ENCODE measurements around the gene NAPG.

Gene NAPG

GRCh38 chr18:10562773-10563160 lies 36.9 kb downstream of the NAPG start:
- H3K36me3 ChIP-seq (ENCODE audit: insufficient read depth, low read length) = peaks cover 1% of the 10 kb centered on the region; the same call in 1 of the 2 replicates
- H3K9me3 ChIP-seq (ENCODE audit: insufficient read depth, low read length, severe bottlenecking) = no peaks in the 10 kb centered on the region
- H3K4me3 ChIP-seq (ENCODE audit: low read depth in 1 of 2, low read length in 2 of 2) = no peak overlapping the region
- no peak overlapping the region for H3K27ac ChIP-seq (ENCODE audit: low read length)
- H3K27me3 ChIP-seq (ENCODE audit: insufficient read depth, low read length, poor library complexity) = no peaks in the 10 kb centered on the region
- H2AFZ ChIP-seq (ENCODE audit: low read depth, low read length) = no peak overlapping the region
- DNase-seq = no peak
- H3K79me2 ChIP-seq (ENCODE audit: insufficient read depth, low read length) = no peaks in the 10 kb centered on the region
- TF ChIP-seq EZH2 (IDR thresholded peaks at IDR 0.05; ENCODE audit: borderline replicate concordance, low read depth, low read length, severe bottlenecking) (no peak), CTCF (IDR thresholded peaks at IDR 0.05; ENCODE audit: borderline replicate concordance, extremely low read depth, low read length, poor library complexity, severe bottlenecking) (no peak)
- H3K4me1 ChIP-seq (ENCODE audit: insufficient read depth, low read length) = no peaks in the 10 kb centered on the region
- H3K4me2 ChIP-seq (ENCODE audit: insufficient read depth, low read length) = no peak overlapping the region
- H3K9ac ChIP-seq (ENCODE audit: low read depth, low read length) = no peak overlapping the region
- ATAC-seq (ENCODE audit: insufficient read depth, low read depth) = no peak
- H4K20me1 ChIP-seq (ENCODE audit: insufficient read depth, low read length) = no peaks in the 10 kb centered on the region

- Histone ChIP-seq H3K79me2 (ENCODE audit: insufficient read depth, low read length) (no peaks in the 10 kb centered on the region), H3K4me1 (ENCODE audit: insufficient read depth, low read length) (no peaks in the 10 kb centered on the region), H3K9me3 (ENCODE audit: insufficient read depth, low read length, severe bottlenecking) (no peaks in the 10 kb centered on the region), H4K20me1 (ENCODE audit: insufficient read depth, low read length) (no peaks in the 10 kb centered on the region), H3K27ac (ENCODE audit: low read length) (no peak overlapping the region), H3K4me3 (ENCODE audit: low read depth in 1 of 2, low read length in 2 of 2) (no peak overlapping the region), H2AFZ (ENCODE audit: low read depth, low read length) (no peak overlapping the region), H3K36me3 (ENCODE audit: insufficient read depth, low read length) (no peaks in the 10 kb centered on the region), H3K4me2 (ENCODE audit: insufficient read depth, low read length) (no peak overlapping the region), H3K9ac (ENCODE audit: low read depth, low read length) (no peak overlapping the region), H3K27me3 (ENCODE audit: insufficient read depth, low read length, poor library complexity) (no peaks in the 10 kb centered on the region)
- no peak for ATAC-seq (ENCODE audit: insufficient read depth, low read depth)
- DNase-seq = no peak
- TF ChIP-seq CTCF (IDR thresholded peaks at IDR 0.05; ENCODE audit: borderline replicate concordance, extremely low read depth, low read length, poor library complexity, severe bottlenecking) = no peak
- TF ChIP-seq EZH2 (IDR thresholded peaks at IDR 0.05; ENCODE audit: borderline replicate concordance, low read depth, low read length, severe bottlenecking) = no peak
Measured at GRCh38 chr18:10563886-10564285, 38.1 kb downstream of the NAPG start.

- H3K4me1 ChIP-seq (ENCODE audit: insufficient read depth, low read length) = no peaks in the 10 kb centered on the region
- DNase-seq (no peak), ATAC-seq (ENCODE audit: insufficient read depth, low read depth) (no peak)
- H3K9me3 ChIP-seq (ENCODE audit: insufficient read depth, low read length, severe bottlenecking) = no peaks in the 10 kb centered on the region
- H3K4me2 ChIP-seq (ENCODE audit: insufficient read depth, low read length) = no peak overlapping the region
- H3K4me3 ChIP-seq (ENCODE audit: low read depth in 1 of 2, low read length in 2 of 2) = no peak overlapping the region
- no peaks in the 10 kb centered on the region for H4K20me1 ChIP-seq (ENCODE audit: insufficient read depth, low read length)
- H3K79me2 ChIP-seq (ENCODE audit: insufficient read depth, low read length) = no peaks in the 10 kb centered on the region
- TF ChIP-seq EZH2 (IDR thresholded peaks at IDR 0.05; ENCODE audit: borderline replicate concordance, low read depth, low read length, severe bottlenecking) = no peak
- no peak for TF ChIP-seq CTCF (IDR thresholded peaks at IDR 0.05; ENCODE audit: borderline replicate concordance, extremely low read depth, low read length, poor library complexity, severe bottlenecking)
- H2AFZ ChIP-seq (ENCODE audit: low read depth, low read length) = no peak overlapping the region
- no peak overlapping the region for H3K9ac ChIP-seq (ENCODE audit: low read depth, low read length)
- H3K27ac ChIP-seq (ENCODE audit: low read length) = no peak overlapping the region
- H3K36me3 ChIP-seq (ENCODE audit: insufficient read depth, low read length) = no peaks in the 10 kb centered on the region
- H3K27me3 ChIP-seq (ENCODE audit: insufficient read depth, low read length, poor library complexity) = no peaks in the 10 kb centered on the region
Measured at GRCh38 chr18:10564975-10565773, 39.3 kb downstream of the NAPG start.

All from DND-41 (cell line).